ENCODE data around the gene HNRNPF. TPM values are rescaled to one million over a fixed set of nuclear protein-coding genes. Genes with fewer than 3 reads are reported as not detected.
"Not testable (repeated sequence)": the region's sequence is repeated elsewhere in the genome, so short reads cannot be mapped to it uniquely, and the experiment has no call there.

HNRNPF gene
- total RNA-seq, 2 donors from 2014 or later = 250 to 394 TPM

- no peak overlapping the region for H3K4me3 ChIP-seq
- no peaks in the 10 kb centered on the region for H3K9me3 ChIP-seq
- intact Hi-C loops (cut with DNase I) = no loop called here
- H3K27ac ChIP-seq = no peak overlapping the region
- TF ChIP-seq CTCF (IDR thresholded peaks at IDR 0.05) = no peak
- no peaks in the 10 kb centered on the region for H3K27me3 ChIP-seq
- no peaks in the 10 kb centered on the region for H3K36me3 ChIP-seq
- DNase-seq = no peak
- H3K4me1 ChIP-seq = no peaks in the 10 kb centered on the region
- no peak overlapping the region for H3K9ac ChIP-seq (ENCODE audit: low read depth in 2 of 2, low read length in 2 of 2)
These were observed 68.9 kb downstream of the HNRNPF start for GRCh38 chr10:43340101-43340500.

- H3K27ac ChIP-seq = no peak overlapping the region
- no peak overlapping the region for H3K4me3 ChIP-seq
- no peak for DNase-seq
- H3K27me3 ChIP-seq = no peaks in the 10 kb centered on the region
- intact Hi-C loops (cut with DNase I) = no loop called here
- no peak for TF ChIP-seq CTCF (IDR thresholded peaks at IDR 0.05)
- no peaks in the 10 kb centered on the region for H3K36me3 ChIP-seq
- H3K4me1 ChIP-seq = no peaks in the 10 kb centered on the region
- H3K9ac ChIP-seq (ENCODE audit: low read depth in 2 of 2, low read length in 2 of 2) = no peak overlapping the region
- H3K9me3 ChIP-seq = no peaks in the 10 kb centered on the region
These were observed 69.8 kb downstream of the HNRNPF start for GRCh38 chr10:43339136-43339535.

- no peaks in the 10 kb centered on the region for H3K36me3 ChIP-seq
- no peak for DNase-seq
- no peaks in the 10 kb centered on the region for H3K9me3 ChIP-seq
- no peak overlapping the region for H3K4me3 ChIP-seq
- H3K4me1 ChIP-seq = no peaks in the 10 kb centered on the region
- no peaks in the 10 kb centered on the region for H3K27me3 ChIP-seq
- H3K9ac ChIP-seq (ENCODE audit: low read depth in 2 of 2, low read length in 2 of 2) = no peak overlapping the region
- intact Hi-C loops (cut with DNase I) = no loop called here
- no peak for TF ChIP-seq CTCF (IDR thresholded peaks at IDR 0.05)
- H3K27ac ChIP-seq = no peak overlapping the region
These were observed 70.9 kb downstream of the HNRNPF start for GRCh38 chr10:43338117-43338516.

GRCh38 chr10:43337536-43337935, 71.5 kb downstream of the HNRNPF start:
- H3K27ac ChIP-seq = not testable (repeated sequence)

GRCh38 chr10:43336641-43337318, 72.2 kb downstream of the HNRNPF start:
- H3K4me1 ChIP-seq = no peaks in the 10 kb centered on the region
- no peak overlapping the region for H3K27ac ChIP-seq
- H3K9ac ChIP-seq (ENCODE audit: low read depth in 2 of 2, low read length in 2 of 2) = no peak overlapping the region
- no peaks in the 10 kb centered on the region for H3K36me3 ChIP-seq
- no peak for TF ChIP-seq CTCF (IDR thresholded peaks at IDR 0.05)
- H3K4me3 ChIP-seq = no peak overlapping the region
- H3K27me3 ChIP-seq = no peaks in the 10 kb centered on the region
- H3K9me3 ChIP-seq = no peaks in the 10 kb centered on the region
- DNase-seq = no peak
- intact Hi-C loops (cut with DNase I) = no loop called here

More at GRCh38 chr10:43337536-43337935, 71.5 kb downstream of the HNRNPF start:
- H3K9ac ChIP-seq (ENCODE audit: low read depth in 2 of 2, low read length in 2 of 2); H3K4me1 ChIP-seq; H3K36me3 ChIP-seq; H3K4me3 ChIP-seq; DNase-seq; H3K9me3 ChIP-seq; H3K27me3 ChIP-seq; intact Hi-C loops (cut with DNase I): not testable (repeated sequence)

- no peaks in the 10 kb centered on the region for H3K4me1 ChIP-seq
- H3K4me3 ChIP-seq = no peak overlapping the region
- no peaks in the 10 kb centered on the region for H3K36me3 ChIP-seq
- H3K27me3 ChIP-seq = no peaks in the 10 kb centered on the region
- no peak for TF ChIP-seq CTCF (IDR thresholded peaks at IDR 0.05)
- H3K27ac ChIP-seq = no peak overlapping the region
- H3K9ac ChIP-seq (ENCODE audit: low read depth in 2 of 2, low read length in 2 of 2) = no peak overlapping the region
- H3K9me3 ChIP-seq = no peaks in the 10 kb centered on the region
- intact Hi-C loops (cut with DNase I) = no loop called here
- no peak for DNase-seq
These were observed 72.9 kb downstream of the HNRNPF start for GRCh38 chr10:43336061-43336460.

Other genes starting within 250 kb of the HNRNPF start
- 1 to 10 TPM; 1.0 to 1.9 TPM for gene RASGEF1A, start 142.1 kb downstream of the HNRNPF start, total RNA-seq
- gene FXYD4, start 37.5 kb downstream of the HNRNPF start, total RNA-seq = under 1 TPM in 1 of 2 donors, not detected in 1; 0.98 TPM
- 1 to 10 TPM; 2.8 to 4.5 TPM for gene ZNF487, start 27.9 kb upstream of the HNRNPF start, total RNA-seq
- 1 to 10 TPM; 1.2 to 1.9 TPM for gene ZNF239, start 165.4 kb upstream of the HNRNPF start, total RNA-seq
- gene ZNF485, start 197.3 kb upstream of the HNRNPF start, total RNA-seq = 1 to 10 TPM; 1.6 to 2.8 TPM
- gene ZNF32, start 239.7 kb upstream of the HNRNPF start, total RNA-seq = 10 to 100 TPM; 15.7 to 17.7 TPM

All from colonic mucosa (tissue), 4 donors.